HG03045 (cell line): Measurements from ENCODE around the gene EVC2.

Experiments
- ATAC-seq: cut with Tn5 transposase; IDR thresholded peaks from one replicate; pipeline ENCODE4 v1.9.1; 2021; ENCODE audit warnings: mild to moderate bottlenecking, moderate library complexity; ENCODE audit not compliant: unreplicated experiment

The EVC2 gene

DNA sequence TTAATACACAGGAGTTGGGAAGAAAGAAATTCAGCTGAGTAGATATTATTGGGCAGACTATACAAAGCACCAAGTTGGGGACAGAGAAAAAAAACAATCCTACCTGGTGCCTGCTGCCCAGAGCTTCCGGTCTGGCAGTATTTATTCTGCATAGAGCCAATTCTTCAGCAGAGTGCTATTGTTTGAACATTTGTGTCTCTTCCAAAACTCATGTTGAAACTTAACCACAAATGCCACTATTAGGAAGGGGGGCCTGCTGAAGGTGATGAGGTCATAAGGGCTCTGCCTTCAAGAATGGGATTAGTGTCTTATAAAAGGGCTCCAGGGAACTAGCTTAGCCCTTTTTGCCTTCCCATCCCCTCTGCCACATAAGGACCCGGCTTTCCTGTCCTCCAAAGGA, 136.2 kb downstream of the EVC2 start:
- no peak for ATAC-seq

DNA sequence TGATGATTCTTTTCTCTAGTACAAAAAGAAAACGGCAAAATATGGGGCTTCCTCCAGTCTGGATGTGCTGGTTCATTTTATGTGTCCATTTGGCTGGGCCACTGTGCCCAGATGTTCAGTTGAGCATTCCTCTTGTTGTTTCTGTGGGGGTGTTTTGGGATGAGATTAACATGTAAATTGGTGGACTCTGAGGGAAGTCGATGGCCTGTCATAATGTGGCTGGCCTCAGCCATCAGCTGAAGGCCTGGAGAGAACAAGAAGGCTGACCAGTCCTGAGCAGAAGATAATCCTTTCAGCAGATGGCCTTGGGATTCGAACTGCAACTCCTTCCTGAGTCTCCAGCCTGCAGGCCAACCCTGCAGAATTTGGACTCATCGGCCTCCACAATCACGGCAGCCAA, 136.7 kb downstream of the EVC2 start:
- no peak for ATAC-seq

DNA sequence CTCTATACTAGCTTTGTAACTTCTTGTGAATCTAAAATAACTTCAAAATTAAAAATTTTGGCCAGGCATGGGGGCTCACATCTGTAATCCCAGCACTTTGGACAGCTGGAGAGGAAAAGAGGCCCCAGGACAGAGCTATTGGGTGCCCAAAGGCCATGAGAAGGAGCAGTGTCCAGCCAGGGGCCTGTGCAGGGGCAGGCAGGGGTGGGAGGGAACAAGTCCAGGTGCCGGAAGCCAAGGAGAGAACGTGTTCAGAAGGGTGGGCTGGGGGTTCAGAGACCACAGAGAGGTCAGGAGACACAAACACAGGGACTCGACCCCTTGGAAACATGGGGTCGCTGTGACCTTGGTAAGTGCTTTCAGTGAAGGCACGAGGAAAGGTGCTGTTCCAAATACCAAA, 138.9 kb downstream of the EVC2 start:
- ATAC-seq: no peak

DNA sequence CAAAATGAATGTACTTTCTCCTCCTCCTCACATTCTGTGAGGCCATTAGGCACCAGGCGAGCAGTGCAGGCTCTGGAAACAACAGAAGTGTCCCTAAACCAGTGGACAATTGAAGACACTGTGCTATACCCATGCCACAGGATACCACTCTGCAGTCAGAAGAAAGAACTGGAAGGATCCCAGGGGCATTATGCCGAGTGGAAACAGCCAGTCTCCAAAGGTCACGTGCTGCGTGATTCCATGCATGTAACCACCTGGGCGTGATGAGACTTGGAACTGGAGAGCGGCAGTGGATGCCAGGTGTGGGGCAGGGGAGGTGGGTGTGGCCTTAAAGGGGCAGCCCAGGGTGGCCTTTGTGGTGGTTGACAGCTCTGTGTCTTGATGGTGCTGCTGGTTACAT, 139.4 kb downstream of the EVC2 start:
- no peak for ATAC-seq

DNA sequence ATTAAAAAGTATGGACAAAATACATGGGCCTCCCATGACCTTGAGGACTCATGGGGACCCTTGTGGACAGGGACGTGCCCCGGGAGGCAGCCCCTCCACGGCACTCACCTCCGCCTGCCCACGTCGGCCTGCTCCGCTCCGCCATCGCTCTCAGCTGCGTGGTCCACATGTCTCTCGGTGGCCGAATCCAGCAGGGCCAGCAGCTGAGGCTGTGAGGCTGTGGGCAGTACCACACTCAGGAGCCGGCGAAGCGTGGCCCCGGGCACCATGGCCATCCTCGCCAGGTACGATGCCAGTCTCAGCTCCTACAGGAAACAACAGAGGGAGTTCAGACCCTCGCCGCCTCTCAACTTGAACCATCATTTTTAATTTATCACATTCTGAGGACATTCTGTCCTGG, 140.0 kb downstream of the EVC2 start:
- ATAC-seq: no peak

DNA sequence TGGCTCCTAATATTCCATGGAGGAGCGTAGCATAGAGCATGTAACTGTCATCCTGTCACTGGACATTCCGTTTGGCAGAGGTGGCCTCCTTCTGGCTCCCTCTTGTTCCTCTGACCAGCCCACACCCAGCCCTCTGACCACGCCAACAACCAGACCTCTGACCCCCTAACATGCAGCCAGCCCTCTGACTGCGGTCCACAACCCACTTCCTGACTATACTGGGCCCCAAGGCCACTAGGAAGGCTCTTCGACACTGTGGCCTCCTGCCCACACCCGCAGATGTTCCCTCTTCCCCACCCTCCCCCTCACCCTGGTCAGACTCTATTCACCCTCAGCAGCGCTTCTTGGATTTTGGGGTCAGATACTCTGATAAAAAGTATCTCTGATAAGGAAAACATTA, 141.4 kb downstream of the EVC2 start:
- ATAC-seq: no peak

DNA sequence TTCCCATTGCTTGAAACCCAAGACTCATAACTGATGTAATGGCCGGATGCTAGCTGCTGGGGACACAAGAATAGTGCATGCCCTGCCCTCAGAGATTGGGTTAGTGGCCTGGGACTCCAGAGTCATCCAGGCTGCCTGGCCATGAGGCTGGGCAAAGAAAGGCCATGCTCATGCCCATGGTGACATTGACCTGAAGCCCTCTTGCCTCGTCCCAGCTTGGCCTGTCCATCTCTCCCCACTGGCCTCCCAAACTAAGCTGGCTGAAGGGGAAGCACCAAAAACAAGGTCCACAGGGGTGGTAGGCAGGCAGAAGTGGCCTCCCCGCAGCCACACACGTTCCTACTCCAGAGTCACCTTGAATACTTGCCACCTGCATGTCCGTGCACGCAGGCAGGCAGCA, 141.8 kb downstream of the EVC2 start:
- ATAC-seq: no peak

DNA sequence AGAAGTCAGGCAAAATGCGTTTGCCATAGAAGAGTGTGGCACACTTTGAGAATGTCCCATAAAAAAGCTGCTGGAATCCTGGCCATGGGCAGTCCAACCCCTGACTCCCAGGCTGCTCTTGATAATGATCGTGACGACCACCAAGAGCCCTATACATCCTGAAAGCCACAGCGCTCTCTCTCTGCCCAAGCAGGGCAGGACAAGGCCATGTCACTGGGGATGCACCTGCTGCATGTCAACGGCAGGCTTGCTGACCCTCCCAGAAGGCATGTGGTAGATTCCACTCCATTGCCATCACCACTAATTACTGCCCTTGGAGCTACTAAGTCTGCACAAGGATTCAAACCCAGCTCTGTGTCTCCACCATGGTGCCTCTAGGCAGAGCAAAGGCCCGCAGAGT, 144.5 kb downstream of the EVC2 start:
- no peak for ATAC-seq

DNA sequence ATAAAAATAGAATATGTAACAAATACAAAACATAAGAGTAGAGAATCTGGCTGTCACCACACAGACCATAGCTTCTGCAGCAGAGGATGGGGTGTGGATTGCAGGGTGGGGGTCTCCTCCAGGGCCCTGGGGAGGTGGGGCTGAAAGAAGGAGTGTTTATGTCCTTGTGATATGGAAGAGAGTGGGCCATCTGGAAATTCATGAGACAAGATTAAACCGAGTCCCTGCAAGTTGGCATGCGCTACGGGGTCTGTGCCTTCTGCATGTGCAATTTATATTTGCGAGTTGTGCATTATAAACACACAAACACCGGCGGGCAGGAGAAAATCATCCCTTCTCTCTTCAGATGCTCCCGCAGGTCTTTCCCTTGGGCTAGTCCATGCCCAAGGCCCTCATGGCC, 145.9 kb downstream of the EVC2 start:
- no peak for ATAC-seq

DNA sequence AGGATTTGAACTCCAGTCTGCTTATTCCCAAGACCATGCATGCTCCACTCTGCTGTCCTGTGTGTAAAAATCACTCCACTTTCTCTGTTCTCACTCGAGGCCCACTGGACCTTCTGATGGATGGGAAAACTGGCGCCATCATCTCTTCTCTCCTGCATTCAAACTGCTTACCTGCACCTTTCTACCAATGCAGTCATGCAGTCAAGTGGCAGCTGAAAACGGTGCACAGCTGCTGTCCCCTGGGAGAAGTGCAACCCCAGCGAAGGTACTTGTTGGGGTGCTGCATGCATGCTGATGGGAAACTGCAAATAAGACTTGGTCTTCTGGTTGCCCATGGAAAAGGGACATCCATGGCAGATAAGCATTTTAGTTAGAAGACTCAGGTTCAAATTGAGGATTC, 147.1 kb downstream of the EVC2 start:
- ATAC-seq: no peak

DNA sequence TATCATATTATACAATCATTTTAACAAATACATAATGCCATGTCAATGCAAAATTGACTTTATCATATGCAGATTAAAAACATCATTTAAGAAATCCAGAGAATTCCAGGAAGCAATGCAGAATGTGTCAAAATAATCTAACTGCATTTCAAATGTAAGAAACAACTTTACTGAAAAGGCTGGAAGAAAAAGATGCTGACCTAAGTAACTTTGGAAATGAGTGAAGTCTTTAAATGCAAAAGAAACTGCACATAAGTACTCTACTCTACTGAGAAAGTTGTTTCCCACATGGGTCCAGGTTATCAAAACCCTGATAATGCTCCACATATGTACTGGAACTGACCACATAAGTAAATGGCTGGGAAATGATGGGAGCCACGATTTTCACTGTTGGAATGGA, 149.9 kb downstream of the EVC2 start:
- no peak for ATAC-seq

DNA sequence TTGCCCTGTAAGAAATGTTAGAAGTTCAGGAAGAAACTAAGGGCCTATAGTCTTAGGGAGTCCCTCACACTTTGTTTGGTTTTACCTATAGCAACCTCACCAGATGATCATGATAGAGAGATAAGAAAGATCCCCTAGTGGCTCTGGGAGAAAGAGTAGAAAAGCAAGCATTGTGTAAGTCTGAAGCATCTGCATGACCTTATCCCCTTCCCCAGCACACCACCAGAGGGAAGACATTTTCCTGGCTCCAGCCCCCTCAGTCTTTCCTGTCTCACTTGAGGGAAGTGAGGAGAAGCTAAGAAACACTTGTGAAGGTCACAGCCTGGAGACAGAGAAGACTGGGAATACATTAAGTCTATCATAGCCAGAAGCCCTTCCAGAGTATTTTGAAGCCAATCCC, 154.0 kb downstream of the EVC2 start:
- no peak for ATAC-seq

DNA sequence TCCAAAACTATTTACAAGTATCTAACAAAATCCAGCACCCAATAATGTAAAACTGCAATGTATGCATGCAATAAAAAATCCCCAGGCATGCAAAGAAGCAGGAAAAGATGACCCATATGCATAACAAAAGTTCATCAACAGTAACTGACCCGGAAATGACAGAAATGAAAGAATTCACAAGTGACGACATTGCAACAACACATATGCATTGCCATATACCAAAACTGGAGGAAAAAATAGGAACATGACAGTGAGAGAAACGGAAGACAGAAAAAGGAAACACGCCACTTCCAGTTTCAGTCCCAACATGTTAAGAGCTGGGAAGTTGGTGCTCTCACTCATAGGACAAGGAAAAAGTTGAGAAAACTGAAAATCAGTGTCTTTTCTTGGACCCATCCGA, 154.6 kb downstream of the EVC2 start:
- ATAC-seq: no peak

DNA sequence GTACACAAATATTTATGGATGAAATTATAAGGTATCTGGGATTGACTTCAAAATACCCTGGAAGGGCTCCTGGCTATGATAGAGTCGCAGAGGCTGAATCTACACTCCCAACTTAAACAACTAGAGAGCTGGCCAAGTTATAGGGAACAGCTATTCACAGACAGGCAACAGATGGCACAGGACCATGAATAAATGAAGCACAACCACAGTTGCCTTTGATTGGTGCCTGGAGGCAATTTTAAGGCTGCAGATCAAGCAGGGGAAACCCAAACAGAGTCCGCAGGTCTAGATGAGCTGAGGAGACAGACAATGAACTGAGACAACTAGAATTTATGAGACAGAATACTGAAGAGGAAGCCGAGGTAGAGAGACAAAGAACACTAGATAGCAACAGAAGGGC, 155.9 kb downstream of the EVC2 start:
- no peak for ATAC-seq

DNA sequence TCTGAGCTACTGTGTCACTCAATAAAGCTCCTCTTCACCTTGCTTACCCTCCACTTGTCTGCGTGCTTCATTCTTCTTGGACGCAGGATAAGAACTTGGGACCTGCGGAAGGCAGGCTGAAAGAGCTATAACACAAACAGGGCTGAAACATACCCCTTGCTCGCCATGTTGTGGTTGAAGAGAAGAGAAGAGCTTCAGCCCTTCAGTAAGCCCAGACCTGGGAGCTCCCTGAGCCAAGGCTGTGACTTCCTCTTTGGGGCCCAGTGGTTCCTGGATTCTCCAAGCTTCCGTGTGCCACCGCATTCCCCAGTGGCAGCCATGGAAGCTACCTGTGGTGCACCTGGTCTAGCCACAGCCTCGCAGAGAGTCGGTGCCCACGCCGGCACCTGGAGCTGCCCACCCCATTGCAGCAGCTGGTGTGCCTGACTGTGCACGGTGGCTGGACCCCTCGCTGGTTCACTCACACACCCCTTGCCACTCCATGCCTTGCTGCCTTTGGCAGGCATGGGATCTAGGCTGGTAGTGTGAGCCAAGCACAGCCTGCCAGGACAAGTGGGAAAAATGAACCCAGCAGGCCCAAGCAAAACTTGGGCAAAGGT, 160.6 kb downstream of the EVC2 start:
- no peak for ATAC-seq

DNA sequence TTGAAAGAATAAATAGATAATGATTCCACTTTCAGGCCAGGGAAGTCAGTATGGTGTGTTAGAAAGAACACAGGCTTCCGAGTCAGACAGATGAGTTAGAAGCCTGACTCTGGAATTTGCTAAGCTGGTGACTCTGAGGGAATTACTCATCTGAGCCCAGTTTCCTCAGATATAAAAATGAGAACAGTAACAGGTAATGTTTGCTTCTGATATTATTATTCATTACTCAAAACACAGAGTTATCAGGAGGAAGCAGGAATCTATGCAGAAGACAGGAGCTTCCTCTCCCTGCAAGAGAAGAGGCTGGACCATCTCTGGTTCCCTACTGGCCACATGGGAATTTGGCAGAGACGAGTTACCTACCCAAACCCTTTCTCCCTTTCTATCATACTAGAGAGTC, 163.1 kb downstream of the EVC2 start:
- ATAC-seq: no peak

DNA sequence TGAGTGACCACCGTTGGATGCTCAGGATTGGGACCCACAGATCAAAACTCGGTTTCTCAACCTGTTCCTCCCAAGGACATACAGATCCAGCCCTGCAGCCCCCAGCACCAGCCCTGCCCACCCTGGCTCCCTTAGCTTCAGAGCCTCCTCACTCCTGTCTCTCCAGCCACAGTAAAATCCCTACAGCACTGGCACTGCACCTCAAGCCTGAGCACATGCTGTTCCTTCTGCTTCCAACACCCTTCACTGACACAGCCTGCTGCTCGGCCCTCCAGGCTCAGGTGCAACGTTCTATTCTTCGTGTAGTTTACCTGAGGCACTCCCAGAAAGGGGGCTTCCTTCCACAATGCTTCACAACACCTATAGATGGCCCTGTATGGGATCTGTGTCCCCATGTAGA, 163.6 kb downstream of the EVC2 start:
- no peak for ATAC-seq

DNA sequence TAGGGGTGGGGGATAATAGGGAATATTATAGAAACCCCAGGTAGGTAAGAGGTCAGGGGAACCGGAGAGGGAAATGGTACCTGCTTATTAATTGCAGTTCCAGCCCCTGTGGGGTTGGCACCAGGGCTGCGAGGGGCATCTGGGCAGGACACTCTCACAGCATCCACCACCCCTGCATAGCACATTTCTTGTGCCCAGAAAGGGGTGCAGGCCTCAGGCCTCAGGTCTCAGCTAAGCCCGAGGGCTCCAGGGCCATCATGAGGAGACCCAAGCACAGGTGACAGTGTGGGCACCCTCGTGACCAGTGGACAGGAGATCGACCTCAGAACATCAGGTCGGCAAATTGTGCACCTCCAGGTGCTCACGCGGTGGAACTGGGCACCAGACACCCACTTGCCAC, 164.7 kb downstream of the EVC2 start:
- no peak for ATAC-seq

DNA sequence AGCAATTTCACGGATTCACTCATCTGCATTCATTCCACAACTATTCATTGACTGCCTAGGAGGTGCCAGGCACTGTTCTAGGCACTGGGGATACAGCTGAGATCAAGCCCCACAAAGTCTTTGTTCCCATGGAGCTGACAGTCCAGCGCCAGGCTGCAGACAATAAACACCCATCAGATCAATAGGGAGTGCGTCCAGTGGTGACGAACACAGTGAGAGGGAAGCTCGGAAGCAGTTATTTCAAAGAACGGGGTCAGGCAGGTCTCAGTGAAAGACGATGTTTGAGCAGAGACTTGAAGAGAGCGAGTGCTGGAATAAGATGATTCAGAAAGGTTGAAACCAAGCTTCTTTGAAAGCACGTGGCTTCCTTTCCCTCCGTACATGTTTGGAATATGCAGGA, 167.2 kb downstream of the EVC2 start:
- ATAC-seq: no peak

DNA sequence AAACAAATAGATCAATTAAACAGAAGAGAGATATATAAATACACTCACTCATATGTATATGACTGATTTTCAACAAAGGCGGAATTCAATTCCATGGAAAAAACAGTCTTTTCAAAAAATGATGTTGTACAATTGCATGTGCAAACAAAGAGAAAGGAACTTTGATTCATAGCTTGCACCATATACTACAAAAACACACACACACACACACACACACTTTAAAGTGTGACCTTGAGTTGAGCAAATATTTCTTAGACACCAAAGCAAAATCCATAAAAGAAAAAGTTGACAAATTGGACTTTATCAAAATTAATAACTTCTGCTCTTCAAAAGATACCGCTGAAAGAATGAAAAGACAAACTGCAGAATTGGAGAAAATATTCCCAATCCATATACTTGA, 168.8 kb downstream of the EVC2 start:
- no peak for ATAC-seq

DNA sequence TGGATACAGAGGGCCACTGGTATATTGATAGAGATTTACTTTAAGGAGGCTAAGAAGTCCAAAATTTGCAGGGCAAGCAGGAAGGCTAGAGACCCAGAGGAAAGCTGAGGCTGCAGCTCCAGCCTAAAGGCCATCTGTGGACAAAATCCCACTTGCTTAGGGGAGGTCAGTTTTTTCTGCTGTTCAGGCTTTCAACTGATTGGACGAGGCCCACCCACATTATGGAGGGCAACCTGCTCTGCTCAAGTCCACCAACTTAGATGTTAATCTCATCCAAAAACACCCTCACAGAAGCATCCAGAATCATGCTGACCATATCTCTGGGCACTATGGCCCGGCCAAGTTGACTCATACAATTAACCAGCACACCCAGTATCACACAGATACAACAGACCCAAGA, 176.3 kb downstream of the EVC2 start:
- no peak for ATAC-seq

DNA sequence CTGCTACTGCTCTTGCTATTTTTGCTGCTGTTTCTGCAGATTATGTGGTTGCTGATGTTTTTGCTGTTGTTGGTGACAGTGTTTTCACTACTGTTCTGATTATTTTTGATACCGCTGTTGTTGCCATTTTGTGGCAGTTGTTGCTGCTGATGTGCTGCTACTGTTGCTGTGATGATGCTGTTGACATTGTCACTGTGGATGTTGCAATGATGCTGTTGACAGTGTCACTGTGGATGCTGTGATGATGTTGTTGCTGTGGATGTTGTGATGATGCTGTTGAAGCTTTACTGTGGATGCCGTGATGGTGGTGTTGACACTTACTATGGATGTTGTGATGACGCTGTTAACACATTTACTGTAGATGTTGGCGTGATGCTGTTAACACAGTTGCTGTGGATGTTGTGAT, 180.3 kb downstream of the EVC2 start:
- ATAC-seq: no peak

DNA sequence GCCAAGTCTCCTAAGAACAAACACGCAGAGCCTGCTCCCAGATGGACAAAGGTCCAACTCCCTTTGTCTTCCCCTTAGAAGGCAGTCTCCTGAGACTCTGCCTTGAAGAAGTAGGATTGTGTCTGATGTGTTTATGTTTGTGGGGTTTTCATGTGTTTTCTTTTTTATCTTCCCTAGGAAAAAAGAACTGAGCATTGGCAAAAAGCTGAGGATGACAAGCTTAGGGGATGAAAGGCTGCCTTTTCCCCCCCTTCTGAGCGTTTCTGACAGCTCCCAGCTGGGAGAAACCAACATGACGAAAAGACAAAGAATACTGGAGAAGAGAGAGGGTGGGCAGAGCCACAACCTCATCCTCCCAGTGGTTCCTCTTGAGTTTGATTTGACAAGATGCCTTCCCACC, 181.1 kb downstream of the EVC2 start:
- ATAC-seq: no peak
